Activated CD8-positive, alpha-beta memory T cell treated with anti-CD3 and anti-CD28 coated beads, Interleukin-2, amount 10 ng/mL, durations not matched to agents 7 days and 5 days (primary cell): Measurements from ENCODE around the gene GFRA4. TPM values are rescaled to one million over a fixed set of nuclear protein-coding genes. Genes with fewer than 3 reads are reported as not detected.
A peak's percentile ranks its signal among the peaks of the same experiment; 100 is the strongest.

Experiments used
- ATAC-seq: fragments of 150-1000 bp; cut with Tn5 transposase; one replicate; pipeline ENCODE4 v1.10.0; 2021; ENCODE audit warnings: moderate library complexity
- CTCF ChIA-PET: fragments of 350-600 bp; sonication (Branson Sonifier 250); formaldehyde crosslinking; loops from one replicate; lab custom pipeline; 2021; ENCODE audit warnings: antibody characterized with exemption; lab: Charles Lee
- DNase-seq: peaks from one replicate; pipeline ENCODE4 v3.0.0-alpha.2; 2020
- H3K27ac Mint-ChIP-seq: one replicate; pipeline ENCODE4 v1.8.0; 2021; ENCODE audit warnings: mild to moderate bottlenecking, mixed read lengths
- H3K27me3 Mint-ChIP-seq: one replicate; pipeline ENCODE4 v1.8.0; 2021; ENCODE audit warnings: mixed read lengths
- H3K36me3 Mint-ChIP-seq: one replicate; pipeline ENCODE4 v1.8.0; 2021; ENCODE audit warnings: mild to moderate bottlenecking, mixed read lengths
- H3K4me1 Mint-ChIP-seq: one replicate; pipeline ENCODE4 v1.8.0; 2021; ENCODE audit warnings: mixed read lengths
- H3K4me3 Mint-ChIP-seq: one replicate; pipeline ENCODE4 v1.8.0; 2021; ENCODE audit warnings: mild to moderate bottlenecking, moderate library complexity, mixed read lengths
- H3K9me3 Mint-ChIP-seq: one replicate; pipeline ENCODE4 v1.8.0; 2022; ENCODE audit warnings: low read depth, mixed read lengths
- total RNA-seq, 2 experiments: library from RNA; stranded (reverse); gene quantifications; one replicate each; pipeline ENCODE4 v1.2.3, GENCODE V29; 2021

Gene GFRA4
- total RNA-seq, 2 experiments from 2014 or later = not detected

- CTCF ChIA-PET = interaction anchor here (1.1 to 9.8 kb wide), 17 partner anchors 9 to 177 kb away, joined by 3 to 122 read pairs (median 8); partner anchors contain the start of gene SIGLEC1
- Mint-ChIP-seq H3K4me1 (peaks cover 9% of the 10 kb centered on the region), H3K9me3 (no peaks in the 10 kb centered on the region), H3K27me3 (peaks cover 71% of the 10 kb centered on the region), H3K36me3 (no peaks in the 10 kb centered on the region), H3K27ac (no peak overlapping the region), H3K4me3 (no peak overlapping the region)
- ATAC-seq (no peak), DNase-seq (no peak)
Observed at GRCh38 chr20:3677733-3678132, 14.5 kb upstream of the GFRA4 start.

- DNase-seq = no peak
- CTCF ChIA-PET = interaction anchor here (0.7 to 9.8 kb wide), 13 partner anchors 9 to 111 kb away, joined by 3 to 122 read pairs (median 10); partner anchors contain the start of gene ADISSP
- ATAC-seq = no peak
- Mint-ChIP-seq H3K9me3 (no peaks in the 10 kb centered on the region), H3K27ac (no peak overlapping the region), H3K4me3 (no peak overlapping the region), H3K36me3 (no peaks in the 10 kb centered on the region), H3K4me1 (peaks cover 11% of the 10 kb centered on the region), H3K27me3 (peaks cover 71% of the 10 kb centered on the region)
Observed at GRCh38 chr20:3674995-3675900, 12.0 kb upstream of the GFRA4 start.

- peaks cover 11% of the 10 kb centered on the region for H3K4me1 Mint-ChIP-seq
- no peaks in the 10 kb centered on the region for H3K36me3 Mint-ChIP-seq
- H3K27ac Mint-ChIP-seq = no peak overlapping the region
- ATAC-seq (no peak), DNase-seq (no peak)
- CTCF ChIA-PET = interaction anchor here (0.7 to 9.8 kb wide), 7 partner anchors 9 to 93 kb away, joined by 3 to 122 read pairs (median 3); partner anchors contain the start of genes ADISSP and SIGLEC1
- no peak overlapping the region for H3K4me3 Mint-ChIP-seq
- peaks cover 74% of the 10 kb centered on the region for H3K27me3 Mint-ChIP-seq
- H3K9me3 Mint-ChIP-seq = no peaks in the 10 kb centered on the region
Observed at GRCh38 chr20:3674447-3674846, 11.2 kb upstream of the GFRA4 start.

GRCh38 chr20:3673221-3674070, 10.2 kb upstream of the GFRA4 start:
- ATAC-seq (no peak), DNase-seq (no peak)
- no peaks in the 10 kb centered on the region for H3K36me3 Mint-ChIP-seq
- CTCF ChIA-PET = interaction anchor here (0.8 to 9.8 kb wide), 7 partner anchors 8 to 203 kb away, joined by 3 to 122 read pairs (median 3); partner anchors contain the start of genes ADAM33 and SIGLEC1
- no peak overlapping the region for H3K4me3 Mint-ChIP-seq
- peaks cover 11% of the 10 kb centered on the region for H3K4me1 Mint-ChIP-seq
- H3K27ac Mint-ChIP-seq = no peak overlapping the region
- peaks cover 76% of the 10 kb centered on the region for H3K27me3 Mint-ChIP-seq
- H3K9me3 Mint-ChIP-seq = no peaks in the 10 kb centered on the region

GRCh38 chr20:3672547-3673171, 9.5 kb upstream of the GFRA4 start:
- DNase-seq (no peak), ATAC-seq (peak; percentile 32)
- Mint-ChIP-seq H3K27me3 (peaks cover 79% of the 10 kb centered on the region), H3K27ac (no peak overlapping the region), H3K4me3 (no peak overlapping the region), H3K9me3 (no peaks in the 10 kb centered on the region), H3K36me3 (no peaks in the 10 kb centered on the region), H3K4me1 (peaks cover 11% of the 10 kb centered on the region)
- CTCF ChIA-PET = interaction anchor here (1.0 to 9.8 kb wide), 4 partner anchors 9 to 109 kb away, joined by 3 to 122 read pairs (median 6); partner anchors contain the start of gene ADAM33

GRCh38 chr20:3671986-3672546, 8.9 kb upstream of the GFRA4 start:
- Mint-ChIP-seq H3K27ac (no peak overlapping the region), H3K4me1 (peaks cover 13% of the 10 kb centered on the region), H3K9me3 (no peaks in the 10 kb centered on the region), H3K27me3 (peaks cover 82% of the 10 kb centered on the region), H3K4me3 (no peak overlapping the region), H3K36me3 (no peaks in the 10 kb centered on the region)
- ATAC-seq (peak; percentile 3), DNase-seq (no peak)
- CTCF ChIA-PET = interaction anchor here (1.0 to 1.7 kb wide), 4 partner anchors 10 to 109 kb away, joined by 3 to 9 read pairs (median 3); partner anchors contain the start of gene ADAM33

GRCh38 chr20:3670945-3671344, 7.7 kb upstream of the GFRA4 start:
- no peaks in the 10 kb centered on the region for H3K36me3 Mint-ChIP-seq
- CTCF ChIA-PET = interaction anchor here (0.9 to 4.2 kb wide), 4 partner anchors 12 to 510 kb away, joined by 3 to 20 read pairs (median 3); no protein-coding TSS in a partner anchor
- DNase-seq (no peak), ATAC-seq (no peak)
- H3K4me3 Mint-ChIP-seq = no peak overlapping the region
- H3K27me3 Mint-ChIP-seq = peaks cover 82% of the 10 kb centered on the region
- H3K4me1 Mint-ChIP-seq = peaks cover 21% of the 10 kb centered on the region
- H3K9me3 Mint-ChIP-seq = no peaks in the 10 kb centered on the region
- no peak overlapping the region for H3K27ac Mint-ChIP-seq

GRCh38 chr20:3670511-3670910, 7.3 kb upstream of the GFRA4 start:
- peaks cover 25% of the 10 kb centered on the region for H3K4me1 Mint-ChIP-seq
- CTCF ChIA-PET = interaction anchor here (0.9 to 4.2 kb wide), 3 partner anchors 16 to 510 kb away, joined by 3 to 20 read pairs (median 3); no protein-coding TSS in a partner anchor
- H3K27me3 Mint-ChIP-seq = peaks cover 81% of the 10 kb centered on the region
- no peaks in the 10 kb centered on the region for H3K9me3 Mint-ChIP-seq
- H3K27ac Mint-ChIP-seq = no peak overlapping the region
- no peak overlapping the region for H3K4me3 Mint-ChIP-seq
- ATAC-seq (no peak), DNase-seq (no peak)
- H3K36me3 Mint-ChIP-seq = no peaks in the 10 kb centered on the region

GRCh38 chr20:3669710-3670367, 6.6 kb upstream of the GFRA4 start:
- H3K4me1 Mint-ChIP-seq = peaks cover 32% of the 10 kb centered on the region
- ATAC-seq (no peak), DNase-seq (no peak)
- CTCF ChIA-PET = interaction anchor here (0.8 to 4.2 kb wide), 4 partner anchors 12 to 509 kb away, joined by 3 to 20 read pairs (median 3); no protein-coding TSS in a partner anchor
- no peak overlapping the region for H3K27ac Mint-ChIP-seq
- H3K36me3 Mint-ChIP-seq = no peaks in the 10 kb centered on the region
- no peak overlapping the region for H3K4me3 Mint-ChIP-seq
- no peaks in the 10 kb centered on the region for H3K9me3 Mint-ChIP-seq
- peaks cover 78% of the 10 kb centered on the region for H3K27me3 Mint-ChIP-seq

GRCh38 chr20:3667434-3668037, 4.3 kb upstream of the GFRA4 start:
- CTCF ChIA-PET = interaction anchor here (1.1 to 5.7 kb wide), 4 partner anchors 9 to 100 kb away, joined by 4 to 47 read pairs (median 14); partner anchors contain the start of gene ADISSP
- no peaks in the 10 kb centered on the region for H3K9me3 Mint-ChIP-seq
- peaks cover 84% of the 10 kb centered on the region for H3K27me3 Mint-ChIP-seq
- peaks cover 33% of the 10 kb centered on the region for H3K4me1 Mint-ChIP-seq
- no peak for DNase-seq
- H3K27ac Mint-ChIP-seq = no peak overlapping the region
- no peak for ATAC-seq
- H3K36me3 Mint-ChIP-seq = no peaks in the 10 kb centered on the region
- H3K4me3 Mint-ChIP-seq = no peak overlapping the region

GRCh38 chr20:3663858-3664257, 659 bp upstream of the GFRA4 start:
- CTCF ChIA-PET = interaction anchor here (5.7 kb wide), 1 partner anchor 13 kb away, joined by 47 read pairs; no protein-coding TSS in a partner anchor
- H3K4me3 Mint-ChIP-seq = no peak overlapping the region

More at GRCh38 chr20:3663858-3664257, 659 bp upstream of the GFRA4 start:
- peaks cover 48% of the 10 kb centered on the region for H3K4me1 Mint-ChIP-seq
- DNase-seq (no peak), ATAC-seq (no peak)
- no peaks in the 10 kb centered on the region for H3K9me3 Mint-ChIP-seq
- no peak overlapping the region for H3K27ac Mint-ChIP-seq
- peaks cover 77% of the 10 kb centered on the region for H3K27me3 Mint-ChIP-seq
- no peaks in the 10 kb centered on the region for H3K36me3 Mint-ChIP-seq
